H1 (cell line): ENCODE results near the gene FBN1. TPM values are rescaled to one million over a fixed set of nuclear protein-coding genes. Genes with fewer than 3 reads are reported as not detected.

Source experiments
- polyA plus RNA-seq, 7 experiments: library from polyadenylated mRNA; depleted of rRNA in 3 of 7; stranded (reverse) in 5 of 7; unstranded in 2 of 7; fragments of >200 nt in 5 of 7; fragments of 200-250 nt in 2 of 7; gene quantifications; 1 replicate in 5 of 7; 2 replicates in 1 of 7; 4 replicates in 1 of 7; pipeline versions ENCODE4 v1.2.1 to v1.2.3, GENCODE V29; 2011 to 2013; ENCODE audit warnings: missing spikeins in 2 of 7, mixed read lengths in 2 of 7
- total RNA-seq: library from RNA; stranded (reverse); fragmentation: NEBNext Ultra II Directional; extraction: Animal tissue kit (Norgen Biotek cat#: 25700); gene quantifications from 2 replicates; pipeline ENCODE4 v1.2.1, GENCODE V29; 2021
- TF ChIP-seq, protein P1 (sequence below): IDR thresholded peaks from 2 replicates; pipeline ENCODE4 v1.6.1; 2011; ENCODE audit warnings: low read length, improper control_type of control experiment

FBN1 gene
- total and polyA plus RNA-seq, 2 of the 8 experiments (the other 6 are each of a cell fraction or from before 2014, with no cell fraction given): 3.0 to 4.0 TPM

DNA sequence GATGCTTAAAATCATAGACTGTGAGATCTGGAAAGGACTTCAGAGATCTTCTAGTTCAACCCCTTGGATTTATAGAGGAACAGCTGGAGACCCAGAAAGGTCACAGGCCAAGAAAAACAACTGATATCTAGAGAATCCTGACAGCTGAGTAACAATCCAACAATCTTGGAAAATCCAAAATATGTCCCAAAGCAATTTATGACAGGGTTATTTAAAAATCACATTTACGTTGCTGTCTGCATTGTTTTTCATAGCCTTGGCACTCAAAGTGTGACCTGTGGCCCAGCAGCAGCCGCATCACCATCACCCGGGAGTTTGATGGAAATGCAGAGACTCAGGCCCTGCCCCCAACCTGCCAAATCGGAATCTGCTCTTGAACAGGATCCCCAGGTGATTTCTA is 78.8 kb downstream of the FBN1 start (continued):
- TF ChIP-seq, protein P1, sequence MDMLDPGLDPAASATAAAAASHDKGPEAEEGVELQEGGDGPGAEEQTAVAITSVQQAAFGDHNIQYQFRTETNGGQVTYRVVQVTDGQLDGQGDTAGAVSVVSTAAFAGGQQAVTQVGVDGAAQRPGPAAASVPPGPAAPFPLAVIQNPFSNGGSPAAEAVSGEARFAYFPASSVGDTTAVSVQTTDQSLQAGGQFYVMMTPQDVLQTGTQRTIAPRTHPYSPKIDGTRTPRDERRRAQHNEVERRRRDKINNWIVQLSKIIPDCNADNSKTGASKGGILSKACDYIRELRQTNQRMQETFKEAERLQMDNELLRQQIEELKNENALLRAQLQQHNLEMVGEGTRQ: no peak
